NCI-H82 treated with DMSO at 0.1 percent for 48 hours (cell line): Measurements from ENCODE around the gene LSAMP.

Source experiments
- DNase-seq: peaks from one replicate; lab custom pipeline; 2025; ENCODE audit not compliant: unreplicated experiment; lab: John Stamatoyannopoulos, UW

The LSAMP gene

DNA sequence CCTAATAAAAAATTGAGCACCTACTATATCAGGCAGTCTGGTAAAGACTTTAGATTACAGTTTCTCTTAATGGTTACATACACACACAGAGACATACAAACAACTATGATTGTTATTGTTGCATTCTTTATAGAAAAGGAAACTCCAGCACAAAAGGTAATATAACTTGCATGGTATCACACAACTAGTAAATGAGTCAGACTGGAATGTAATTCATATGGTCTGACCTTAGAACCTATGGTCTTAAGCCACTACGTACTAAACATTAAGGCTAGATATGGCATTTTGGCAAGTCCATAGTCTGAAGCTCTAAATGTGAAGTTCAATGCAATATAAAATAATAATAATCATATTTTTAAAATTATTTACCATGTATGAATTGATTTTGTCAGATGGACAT, 380.6 kb downstream of the LSAMP start:
- no peak for DNase-seq

DNA sequence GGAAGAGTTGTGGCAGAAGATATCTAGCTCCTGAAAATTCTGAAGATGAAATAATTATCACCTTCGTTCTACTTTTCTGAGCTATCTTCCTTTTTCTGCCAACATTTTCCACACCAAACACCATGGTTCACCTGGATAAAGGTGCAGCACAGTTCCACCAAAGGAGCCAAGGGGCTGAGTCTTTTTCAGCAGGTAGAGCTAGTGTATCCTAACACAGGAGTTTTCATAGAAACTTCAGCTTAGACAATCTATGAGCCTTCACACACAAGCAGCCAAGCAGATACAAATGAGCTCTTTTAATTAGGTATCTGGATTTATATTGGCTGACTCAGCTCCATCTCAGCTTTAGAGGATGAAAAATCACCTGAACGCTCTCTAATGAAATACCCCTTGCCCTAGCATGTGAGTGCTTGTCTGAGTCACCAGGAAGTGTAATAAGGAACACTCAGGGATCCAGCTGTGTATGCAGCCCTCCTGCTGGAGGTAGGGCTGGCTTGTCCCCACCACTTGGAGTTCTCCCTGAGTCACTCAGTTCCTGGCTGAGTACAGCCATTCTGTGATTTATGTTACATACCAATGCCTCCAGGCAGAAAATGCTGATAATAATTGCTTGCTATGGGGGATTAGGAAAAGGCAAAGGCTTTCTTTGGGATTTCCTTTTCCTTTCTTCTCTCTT, 385.7 kb downstream of the LSAMP start:
- no peak for DNase-seq

DNA sequence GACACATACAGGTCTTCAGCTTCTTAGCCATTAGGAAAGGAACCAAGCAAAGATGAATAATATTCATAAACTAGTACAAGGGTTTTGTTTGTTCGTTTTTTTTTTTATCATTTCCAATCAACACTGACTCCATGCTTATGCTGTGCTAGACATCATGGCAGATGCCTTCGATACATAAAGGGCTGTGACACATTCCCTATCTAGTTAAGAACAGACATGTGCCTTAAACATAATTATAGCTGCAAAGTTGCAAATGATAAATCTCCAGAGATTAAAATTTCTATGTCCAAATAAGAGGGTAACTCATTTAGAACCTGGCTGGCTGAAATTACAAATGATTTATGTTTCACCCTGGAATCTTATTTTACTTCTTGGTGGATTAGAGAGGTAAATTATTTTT, 386.4 kb downstream of the LSAMP start:
- no peak for DNase-seq

DNA sequence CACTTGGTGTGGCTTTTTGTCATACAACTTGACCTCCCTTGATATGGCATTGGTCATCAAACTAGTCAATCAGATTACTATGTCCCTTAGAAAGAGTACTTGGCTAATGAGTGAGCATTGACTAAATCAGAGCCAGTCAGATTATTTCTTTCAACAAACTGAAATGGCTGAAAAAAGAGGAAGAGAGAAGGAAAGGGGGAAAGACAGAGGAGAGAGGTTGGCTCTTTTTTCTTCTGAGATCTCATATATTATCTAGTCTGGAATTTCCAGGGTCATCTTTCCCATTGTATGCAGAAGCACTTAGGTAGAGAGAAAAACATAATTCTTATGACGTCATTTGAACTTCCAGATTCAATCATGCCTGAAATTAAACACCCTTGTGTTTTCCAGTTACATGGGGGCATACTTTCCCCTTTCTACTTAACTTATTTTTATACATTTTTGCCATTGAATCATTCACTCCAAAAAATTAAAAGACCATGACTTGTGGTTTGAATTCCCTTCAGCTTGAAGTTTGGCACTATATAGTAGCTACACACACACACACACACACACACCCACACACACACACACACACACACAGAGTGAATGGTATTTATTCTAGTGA, 387.8 kb downstream of the LSAMP start:
- no peak for DNase-seq

DNA sequence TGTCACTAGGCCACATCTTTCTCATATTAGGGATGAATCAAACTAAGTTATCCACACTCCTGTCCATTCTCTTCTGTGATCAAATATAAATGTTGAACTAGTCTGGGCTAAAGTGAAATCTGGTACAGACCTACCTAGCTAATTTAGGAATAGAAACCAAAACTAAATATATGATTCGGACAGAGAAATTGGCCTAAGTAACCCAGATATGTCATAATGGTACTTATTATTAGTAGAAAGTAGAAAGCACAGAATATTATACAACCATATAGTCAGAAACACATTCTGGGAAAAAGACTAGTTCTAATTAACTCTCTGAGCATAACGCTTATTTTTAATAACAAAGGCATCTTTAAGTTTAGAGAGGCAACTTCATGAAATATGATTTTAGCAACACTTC, 389.0 kb downstream of the LSAMP start:
- DNase-seq, result no peak

DNA sequence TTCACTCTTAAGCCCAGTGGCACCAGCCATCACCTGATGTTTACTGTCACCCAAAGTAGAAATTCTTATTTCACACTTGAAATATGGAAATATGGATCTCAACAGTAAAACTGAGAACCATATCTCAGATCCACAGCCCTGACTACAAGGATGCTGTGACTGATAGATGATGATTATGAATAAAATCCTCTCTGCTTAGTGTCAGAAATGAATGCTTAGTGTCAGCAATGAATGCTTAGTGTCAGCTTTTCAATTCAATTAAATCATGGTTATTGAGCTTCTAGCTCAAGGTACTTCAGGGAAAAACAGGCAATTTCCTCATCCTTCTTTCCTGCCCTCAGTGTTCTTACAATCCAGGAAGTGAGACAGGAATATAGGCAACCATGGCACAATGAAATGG, 392.3 kb downstream of the LSAMP start:
- DNase-seq, result no peak

DNA sequence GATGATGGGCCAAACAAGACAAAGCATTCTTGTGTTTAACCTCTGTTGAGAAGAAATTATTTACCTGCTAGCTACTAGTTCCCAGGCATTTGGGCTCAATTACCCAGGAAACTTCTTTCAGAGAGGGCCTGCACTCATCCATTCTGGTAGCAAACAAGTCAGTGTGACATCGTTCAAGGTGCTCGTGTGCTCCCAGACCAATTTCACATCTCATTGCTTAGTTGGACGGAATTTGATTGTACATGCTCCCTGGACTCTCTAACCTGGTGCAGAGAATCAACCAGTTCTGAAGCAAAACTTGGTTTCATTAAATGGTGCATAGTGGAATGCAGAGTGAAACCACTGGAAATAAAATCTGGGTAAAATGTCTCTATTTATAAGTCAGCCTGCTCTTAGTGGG, 392.7 kb downstream of the LSAMP start:
- no peak for DNase-seq

DNA sequence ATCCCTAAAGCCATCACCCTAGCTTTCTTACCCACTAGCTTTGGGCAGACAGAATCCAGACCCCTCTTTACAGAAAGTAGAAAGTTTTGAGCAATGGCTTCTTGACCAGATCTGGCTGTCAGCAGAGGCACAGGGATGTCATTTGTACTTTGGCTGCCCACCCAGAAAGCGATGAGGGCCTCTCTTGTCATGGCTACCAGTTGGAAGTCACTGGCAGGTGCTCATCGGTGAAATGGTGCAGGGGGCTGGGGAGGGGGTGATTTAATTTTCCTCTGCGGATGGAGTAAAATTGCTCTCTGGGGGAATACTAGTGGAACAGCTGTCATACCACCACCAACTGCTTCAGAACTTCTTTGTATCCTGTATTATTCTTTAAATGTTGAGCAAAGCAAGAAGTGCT, 393.7 kb downstream of the LSAMP start:
- DNase-seq, result no peak

DNA sequence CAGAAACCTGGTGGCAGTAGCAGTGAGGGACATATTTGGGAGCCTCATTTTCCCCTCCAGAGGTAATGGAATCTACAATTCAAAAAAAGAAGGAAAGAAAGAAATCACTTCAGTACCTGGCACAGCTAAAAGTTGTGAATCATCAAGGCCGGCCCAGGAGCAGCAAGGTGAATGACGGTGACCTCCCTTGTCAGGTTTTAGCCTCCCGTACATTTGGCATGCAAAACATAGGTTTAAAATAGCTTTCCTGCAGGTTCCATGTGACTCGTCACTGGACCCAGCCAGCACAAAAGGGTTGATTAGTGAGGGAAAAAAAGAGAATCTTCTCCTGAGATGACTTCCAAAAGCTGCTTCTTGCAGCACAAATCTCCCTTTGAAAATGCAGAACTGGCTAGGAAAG, 394.2 kb downstream of the LSAMP start:
- DNase-seq, result no peak

DNA sequence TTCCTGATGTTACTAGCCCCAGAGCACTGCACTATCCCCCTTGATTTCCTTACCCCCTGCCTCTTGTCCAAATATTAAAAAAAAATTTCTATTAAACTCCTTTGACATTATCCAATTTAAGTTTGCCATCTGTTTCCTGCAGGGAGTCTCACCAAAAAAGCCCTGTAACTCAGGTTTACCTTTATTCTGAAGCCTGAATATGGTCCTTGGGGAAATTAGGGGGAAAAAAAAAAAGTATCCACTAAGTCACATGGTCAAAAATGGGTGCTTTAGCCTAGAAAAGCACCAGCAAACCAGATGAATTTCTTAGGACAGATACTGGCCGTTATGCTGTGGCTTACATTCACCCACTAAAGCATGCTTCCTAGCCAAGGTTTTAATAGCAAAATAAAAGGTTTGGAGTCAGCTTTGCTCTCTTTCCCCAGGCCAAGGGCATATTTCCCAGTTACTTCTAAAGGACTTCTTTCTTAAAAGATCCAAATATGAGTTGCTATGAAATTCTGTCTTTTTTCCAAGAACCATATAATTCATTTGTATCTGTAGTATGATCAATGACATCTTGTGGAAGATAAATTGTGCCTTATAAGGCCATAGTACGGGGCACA, 394.9 kb downstream of the LSAMP start:
- no peak for DNase-seq

DNA sequence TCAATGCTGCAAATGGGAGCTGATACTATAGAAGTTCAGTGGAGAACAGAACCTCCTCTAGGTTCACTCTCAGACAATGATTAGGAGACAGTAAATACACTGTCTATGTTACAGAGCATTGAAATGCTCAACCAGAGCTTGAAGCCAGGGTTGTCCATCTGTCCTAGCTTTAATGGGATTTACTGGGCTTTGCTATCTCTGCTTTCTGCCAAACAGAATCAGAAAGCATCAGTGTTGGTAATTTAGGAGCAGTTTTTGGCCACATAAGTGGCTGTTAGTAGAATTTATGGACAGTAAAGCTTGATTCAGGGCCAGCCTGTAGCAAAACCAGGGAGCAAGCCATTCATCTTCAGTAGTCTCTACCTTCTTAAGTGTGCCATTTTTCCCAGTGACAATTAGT, 396.3 kb downstream of the LSAMP start:
- peak; percentile 79 for DNase-seq

DNA sequence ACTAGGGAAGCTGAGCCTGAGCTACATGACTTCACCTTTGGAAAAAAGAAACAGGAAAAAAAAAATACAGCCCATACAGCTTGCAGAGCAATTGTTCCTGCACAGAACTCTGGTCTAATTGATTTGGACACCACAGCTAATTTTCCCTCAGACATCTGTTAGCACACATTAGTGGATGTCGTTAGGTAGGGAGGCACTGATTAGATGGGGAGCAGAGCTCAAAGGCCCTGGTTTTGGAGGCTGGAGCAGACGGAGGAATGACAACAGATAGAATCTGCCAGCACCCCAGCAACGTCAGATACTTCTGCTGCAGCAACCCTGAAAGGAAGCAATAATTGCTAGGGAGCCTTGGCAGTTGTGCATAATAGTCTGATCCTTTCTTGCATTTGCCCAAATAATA, 398.9 kb downstream of the LSAMP start:
- peak; percentile 48 for DNase-seq

DNA sequence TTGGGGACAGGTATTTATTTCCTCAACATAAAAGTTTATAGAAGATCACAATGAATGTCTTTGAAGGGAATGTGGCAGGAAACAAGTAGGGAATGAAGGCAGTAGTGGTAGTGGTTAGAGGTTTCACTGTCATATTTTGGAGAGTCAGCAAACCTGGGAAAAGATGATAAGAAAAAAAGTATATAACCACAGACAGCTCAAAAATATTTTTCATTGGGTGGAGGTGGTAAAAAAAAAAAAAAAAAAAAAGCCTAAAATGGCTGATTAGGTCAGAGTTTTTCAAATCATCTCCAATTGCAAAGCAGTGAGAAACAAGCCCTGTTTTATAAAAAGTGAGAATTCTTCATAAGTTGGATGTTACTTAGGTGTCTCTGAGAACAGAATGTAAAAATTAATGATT, 400.0 kb downstream of the LSAMP start:
- no peak for DNase-seq

DNA sequence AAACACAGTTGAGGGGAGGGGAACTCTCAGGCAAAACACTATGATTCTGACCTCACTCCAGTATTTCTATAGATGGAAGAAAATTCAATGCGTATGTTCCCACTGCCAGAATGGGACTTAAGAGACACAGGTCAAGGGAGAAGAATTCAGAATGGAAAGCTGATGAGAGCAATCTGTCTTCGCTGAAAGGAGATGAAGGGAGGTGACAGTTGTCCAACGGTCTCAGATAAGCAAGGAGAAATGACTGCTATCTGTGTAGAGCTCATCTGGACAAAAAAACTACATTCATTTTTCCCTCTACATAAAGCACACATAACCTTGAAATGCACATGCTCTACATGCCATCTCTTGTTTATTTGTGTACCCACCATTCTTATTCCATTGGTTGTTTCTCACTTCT, 405.1 kb downstream of the LSAMP start:
- no peak for DNase-seq

DNA sequence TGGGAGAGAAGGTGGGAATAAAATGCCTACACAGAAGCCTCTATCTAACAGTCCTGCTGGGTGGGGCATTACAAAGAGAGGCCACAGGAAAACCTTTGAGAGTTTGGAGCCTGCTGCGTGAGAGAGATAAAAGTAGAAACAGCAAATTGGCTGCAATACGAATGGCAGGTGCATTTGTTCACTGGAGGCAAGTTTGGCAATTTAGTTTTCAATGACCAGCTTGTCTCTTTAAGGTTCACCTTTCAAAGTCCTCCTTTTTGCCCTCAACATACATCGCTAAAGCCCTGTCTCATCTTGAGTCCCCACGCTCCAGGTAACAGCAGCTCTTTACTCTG, 405.7 kb downstream of the LSAMP start:
- DNase-seq, result no peak

DNA sequence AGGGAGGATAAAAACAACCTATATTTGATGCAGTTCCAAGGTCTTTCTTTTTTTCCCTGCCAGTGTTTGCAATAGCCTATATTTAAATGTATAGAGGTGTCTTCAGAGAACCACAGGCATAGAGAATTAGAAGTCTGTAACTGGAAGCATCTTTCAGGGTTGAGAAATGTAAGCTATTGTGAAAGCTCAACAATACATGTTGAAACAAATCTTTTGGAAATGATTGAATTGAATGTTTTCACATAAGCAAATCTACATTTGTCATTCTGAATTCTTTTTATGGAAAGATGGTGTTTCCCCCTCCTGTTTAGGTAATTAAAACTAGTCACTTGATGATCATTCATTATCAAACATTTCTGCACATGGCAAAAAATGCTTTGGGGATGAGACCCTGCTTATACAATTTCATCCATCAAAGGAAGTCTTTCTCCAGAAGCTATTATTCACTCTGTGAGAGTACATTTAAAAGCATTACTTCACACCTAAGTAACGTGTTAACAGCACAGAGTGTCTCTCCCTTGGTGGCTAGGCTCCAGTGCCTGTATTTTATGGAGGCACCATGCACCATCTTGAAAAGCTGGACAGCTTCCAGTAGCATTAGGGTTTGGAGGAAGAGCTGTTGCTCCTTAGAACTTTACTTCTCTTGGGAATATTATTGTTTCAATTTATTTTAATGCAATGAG, 406.2 kb downstream of the LSAMP start:
- DNase-seq, result no peak

DNA sequence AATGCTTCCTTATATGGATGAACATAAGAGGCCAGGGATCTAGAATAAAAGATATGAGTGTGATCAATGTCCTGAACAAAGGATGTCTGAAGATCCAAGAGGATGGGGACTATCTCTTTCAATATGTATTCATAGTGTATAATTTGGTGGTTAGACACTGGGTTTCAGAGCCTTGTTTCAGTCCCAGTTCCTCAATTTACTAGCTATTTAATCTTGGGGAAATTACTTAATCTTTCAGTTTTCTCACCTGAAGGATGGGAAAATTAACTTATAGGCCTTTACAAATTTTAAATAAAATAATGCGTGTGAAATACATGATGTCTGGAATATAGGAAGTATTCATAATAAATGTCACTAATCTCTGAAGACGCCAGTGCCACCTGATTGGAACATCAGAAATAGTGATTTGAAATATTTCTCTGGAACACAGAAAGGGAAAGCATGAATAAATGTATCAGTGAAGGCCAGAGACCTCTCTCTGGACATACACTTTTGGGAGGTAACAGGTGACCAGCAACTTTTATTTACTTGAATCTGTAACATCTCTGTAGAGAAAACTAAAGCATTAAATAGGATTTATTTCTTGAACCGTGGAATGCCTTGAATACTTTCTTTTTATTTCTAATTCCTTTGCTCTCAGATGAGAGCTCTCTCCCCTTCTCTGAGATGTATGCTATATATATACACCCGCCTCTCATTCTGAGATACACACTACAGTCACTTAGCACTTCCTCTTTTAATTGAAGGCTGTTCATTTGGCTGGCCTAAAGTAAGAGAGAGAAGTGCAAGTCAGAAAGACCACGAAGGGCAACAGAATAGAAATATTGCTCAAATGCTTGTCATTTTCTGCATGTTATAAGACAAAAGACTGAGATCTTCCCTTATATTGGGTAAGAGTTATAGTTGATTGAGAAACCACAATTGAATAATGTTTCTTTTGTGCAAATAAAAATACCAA, 407.1 kb downstream of the LSAMP start:
- no peak for DNase-seq

DNA sequence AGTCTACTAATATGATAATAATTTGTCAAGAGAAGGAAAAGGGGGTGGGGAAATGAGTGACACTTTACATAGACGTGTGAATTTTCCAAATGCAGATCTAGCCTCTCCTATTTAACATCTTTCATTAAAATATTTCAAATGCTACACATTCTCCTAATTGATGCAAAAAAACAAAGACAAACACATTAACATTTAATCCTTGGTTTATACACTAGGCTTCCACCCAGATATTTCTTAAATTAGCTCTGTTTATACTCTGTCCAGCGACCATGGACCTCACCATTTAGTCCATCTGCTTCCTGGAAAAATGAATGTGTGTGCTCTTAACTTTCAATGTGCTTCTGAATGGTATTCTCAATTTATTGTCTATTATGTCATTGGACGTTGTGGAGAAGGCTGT, 409.9 kb downstream of the LSAMP start:
- no peak for DNase-seq

DNA sequence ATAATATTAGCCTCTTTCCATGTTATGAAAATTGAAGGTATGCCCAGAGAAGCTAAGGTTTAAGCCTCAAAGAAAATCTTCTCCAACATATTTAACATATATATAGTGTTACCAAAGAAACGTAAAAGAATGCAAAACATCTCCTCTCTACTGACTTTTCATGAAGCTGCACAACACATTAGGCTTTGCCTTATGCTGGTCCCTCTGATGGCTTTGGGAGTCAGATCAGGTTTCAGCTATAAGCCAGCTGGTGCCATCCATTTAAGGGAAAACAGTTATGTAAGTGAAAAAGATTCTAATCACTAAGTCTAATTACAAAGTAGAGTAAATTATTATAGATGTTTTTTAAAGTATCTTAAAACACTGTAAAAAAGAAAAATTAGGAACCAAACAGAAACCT, 410.5 kb downstream of the LSAMP start:
- DNase-seq, result peak; percentile 57

DNA sequence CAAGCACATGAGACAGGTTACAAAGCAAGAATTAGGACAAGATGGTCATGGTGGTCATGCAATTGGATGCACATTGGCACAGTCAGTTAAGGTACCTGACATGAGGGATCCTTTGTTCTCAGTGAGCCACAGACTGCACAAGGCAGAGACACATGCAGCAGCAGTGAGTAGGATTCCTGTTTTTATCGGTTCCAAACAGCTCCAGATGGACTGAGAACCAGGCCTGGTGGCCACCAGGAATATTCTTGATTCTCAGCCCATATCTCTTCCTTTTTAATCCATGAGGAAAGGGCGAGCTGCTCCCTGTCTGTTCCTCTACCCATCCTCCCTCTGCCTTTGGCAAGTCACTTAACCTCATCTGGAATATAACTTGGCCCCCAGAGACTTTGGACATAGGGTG, 411.2 kb downstream of the LSAMP start:
- DNase-seq, result peak; percentile 28

DNA sequence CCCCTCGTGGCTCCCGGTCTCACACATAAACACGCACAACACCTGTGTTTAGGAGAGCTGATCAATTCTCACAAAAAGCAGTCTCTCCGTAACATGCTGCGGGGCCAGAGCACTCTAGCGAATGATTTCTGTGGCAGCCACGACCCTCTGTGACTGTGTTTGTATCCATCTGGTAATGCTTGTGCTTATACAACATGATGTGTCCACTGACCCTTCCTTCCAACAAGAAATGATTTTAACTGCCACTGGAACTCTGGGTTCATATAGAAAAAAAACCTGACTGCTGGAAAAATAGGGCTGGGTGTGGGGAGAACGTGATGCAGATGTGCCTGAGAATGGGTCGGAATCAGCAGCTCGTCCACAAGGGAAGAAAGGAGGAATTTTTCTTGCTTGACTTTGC, 411.8 kb downstream of the LSAMP start:
- DNase-seq, result no peak
